Panc1 (cell line): Measurements from ENCODE around the gene DPT. TPM values are rescaled to one million over a fixed set of nuclear protein-coding genes. Genes with fewer than 3 reads are reported as not detected.
A peak's percentile ranks its signal among the peaks of the same experiment; 100 is the strongest.

Experiments
- ATAC-seq: fragments of 200-7000 bp; cut with Tn5 transposase; 2 replicates; pipeline ENCODE4 v1.9.1; 2020; ENCODE audit warnings: mild to moderate bottlenecking, moderate library complexity
- BruUV-seq: library from RNA; stranded (reverse); fragments of 400-500 nt; replicated peaks from 2 replicates; lab custom pipeline; 2021; lab: Mats Ljungman, UMichigan
- CTCF ChIA-PET: fragments of 300-600 bp; sonication (Branson Sonifier 250); formaldehyde crosslinking; loops from one replicate; lab custom pipeline; 2022; ENCODE audit warnings: antibody characterized with exemption; lab: Charles Lee
- POLR2A ChIA-PET: fragments of 300-600 bp; sonication (Branson Sonifier 250); formaldehyde crosslinking; loops from one replicate; lab custom pipeline; 2022; ENCODE audit warnings: antibody characterized with exemption; lab: Charles Lee
- DNase-seq: peaks from one replicate; pipeline ENCODE4 v3.0.0-alpha.2; 2010; ENCODE audit warnings: low read depth, low spot score
- H3K27ac ChIP-seq: 2 replicates; pipeline ENCODE4 v1.5.1; 2011; ENCODE audit warnings: mild to moderate bottlenecking, low read length, inconsistent platforms
- H3K27me3 ChIP-seq: fragments of 200-500 bp; sonication (Bioruptor generic); 2 replicates; pipeline ENCODE4 v1.6.0; 2014; ENCODE audit warnings: low read length, inconsistent platforms; ENCODE audit not compliant: control insufficient read depth, insufficient read depth
- H3K36me3 ChIP-seq: fragments of 200-500 bp; sonication (Bioruptor generic); 2 replicates; pipeline ENCODE4 v1.5.1; 2014; ENCODE audit warnings: inconsistent platforms, mild to moderate bottlenecking, low read length, moderate library complexity; ENCODE audit not compliant: control insufficient read depth, insufficient read depth
- H3K4me1 ChIP-seq: 2 replicates; pipeline ENCODE4 v1.5.1; 2011; ENCODE audit warnings: inconsistent platforms, mild to moderate bottlenecking, low read length, moderate library complexity; ENCODE audit not compliant: control insufficient read depth, insufficient read depth
- H3K4me3 ChIP-seq, 2 experiments: 2 replicates each; pipeline ENCODE4 v1.5.1; 2011 to 2012; ENCODE audit warnings: low read depth in 2 of 2, low read length in 2 of 2, mild to moderate bottlenecking in 2 of 2, inconsistent platforms in 1 of 2, moderate library complexity in 1 of 2
- H3K9me3 ChIP-seq: fragments of 200-500 bp; sonication (Bioruptor generic); 2 replicates; pipeline ENCODE4 v1.5.1; 2014; ENCODE audit warnings: low read depth, mild to moderate bottlenecking, inconsistent platforms, low read length, moderate library complexity; ENCODE audit not compliant: control insufficient read depth, insufficient read depth
- CTCF ChIP-seq: fragments of 450-650 bp; IDR thresholded peaks from 2 replicates; pipeline ENCODE4 v1.5.1; 2017; ENCODE audit warnings: mild to moderate bottlenecking
- REST ChIP-seq, 2 experiments: IDR thresholded peaks; 2 replicates each; pipeline ENCODE4 v1.6.1; 2011 to 2012; ENCODE audit warnings: low read depth in 2 of 2, control low read depth in 1 of 2, low read length in 1 of 2, mild to moderate bottlenecking in 1 of 2, moderate library complexity in 1 of 2; ENCODE audit not compliant: insufficient read depth in 1 of 2
- SIN3A ChIP-seq: IDR thresholded peaks from 2 replicates; pipeline ENCODE4 v1.6.1; 2012; ENCODE audit warnings: low read depth, mild to moderate bottlenecking, low read length, moderate library complexity, borderline replicate concordance; ENCODE audit not compliant: insufficient read depth
- TCF7L2 ChIP-seq: IDR thresholded peaks from 2 replicates; pipeline ENCODE4 v1.6.1; 2011; ENCODE audit warnings: mild to moderate bottlenecking, low read depth, low read length, inconsistent platforms
- in situ Hi-C: cut with HindIII; loops from 2 replicates; pipeline ENCODE4 v1.10.0; 2016; ENCODE audit warnings: low sequenced_read_pairs, low pct_unique_long_range_greater_than_20kb
- intact Hi-C: fragments of 100-400 bp; cut with micrococcal nuclease; formaldehyde crosslinking; loops from one replicate; pipeline ENCODE4 v1.10.0; 2022; ENCODE audit not compliant: unreplicated experiment
- total RNA-seq: library from RNA; stranded (reverse); gene quantifications from one replicate; pipeline ENCODE4 v1.2.1, GENCODE V29; 2021; ENCODE audit not compliant: unreplicated experiment

DPT gene
- total RNA-seq, 1 experiment from 2014 or later, result not detected

- no peak for DNase-seq
- H3K27ac ChIP-seq, result no peak overlapping the region
- no peaks in the 10 kb centered on the region for H3K27me3 ChIP-seq
- in situ Hi-C loops, result no loop called here
- H3K4me3 ChIP-seq, result no peak overlapping the region
- H3K36me3 ChIP-seq, result no peaks in the 10 kb centered on the region
- no TSS peak for BruUV-seq
- ChIA-PET CTCF (no interaction called here), POLR2A (interaction anchor here (0.6 kb wide), 1 partner anchor 622 kb away, joined by 4 read pairs; no protein-coding TSS in a partner anchor)
- H3K9me3 ChIP-seq, result no peaks in the 10 kb centered on the region
- TF ChIP-seq SIN3A (no peak), REST (IDR thresholded peaks at IDR 0.05; ENCODE audit: insufficient read depth in 1 of 2, low read depth in 2 of 2, low read length in 1 of 2) (no peak), CTCF (no peak)
- intact Hi-C loops, result no loop called here
- H3K4me1 ChIP-seq, result no peaks in the 10 kb centered on the region
- ATAC-seq, result no peak
Measured at GRCh38 chr1:168688644-168689326, 40.2 kb downstream of the DPT start.

GRCh38 chr1:168687816-168688215 is 41.2 kb downstream of the DPT start:
- CTCF ChIA-PET, result no interaction called here
- intact Hi-C loops (no loop called here), in situ Hi-C loops (no loop called here)
- TF ChIP-seq TCF7L2, result no peak
- TF ChIP-seq CTCF, result peak; percentile 29
- DNase-seq, result no peak
- Histone ChIP-seq H3K27me3 (no peaks in the 10 kb centered on the region), H3K36me3 (no peaks in the 10 kb centered on the region), H3K4me3 (no peak overlapping the region), H3K9me3 (no peaks in the 10 kb centered on the region), H3K4me1 (no peaks in the 10 kb centered on the region), H3K27ac (no peak overlapping the region)
- POLR2A ChIA-PET, result no interaction called here
- ATAC-seq, result no peak
- no TSS peak for BruUV-seq
